ENCODE results near the gene LRBA.

GRCh38 chr4:150390531-150390910 is 624.6 kb downstream of the LRBA start:
- TF ChIP-seq, protein P1, sequence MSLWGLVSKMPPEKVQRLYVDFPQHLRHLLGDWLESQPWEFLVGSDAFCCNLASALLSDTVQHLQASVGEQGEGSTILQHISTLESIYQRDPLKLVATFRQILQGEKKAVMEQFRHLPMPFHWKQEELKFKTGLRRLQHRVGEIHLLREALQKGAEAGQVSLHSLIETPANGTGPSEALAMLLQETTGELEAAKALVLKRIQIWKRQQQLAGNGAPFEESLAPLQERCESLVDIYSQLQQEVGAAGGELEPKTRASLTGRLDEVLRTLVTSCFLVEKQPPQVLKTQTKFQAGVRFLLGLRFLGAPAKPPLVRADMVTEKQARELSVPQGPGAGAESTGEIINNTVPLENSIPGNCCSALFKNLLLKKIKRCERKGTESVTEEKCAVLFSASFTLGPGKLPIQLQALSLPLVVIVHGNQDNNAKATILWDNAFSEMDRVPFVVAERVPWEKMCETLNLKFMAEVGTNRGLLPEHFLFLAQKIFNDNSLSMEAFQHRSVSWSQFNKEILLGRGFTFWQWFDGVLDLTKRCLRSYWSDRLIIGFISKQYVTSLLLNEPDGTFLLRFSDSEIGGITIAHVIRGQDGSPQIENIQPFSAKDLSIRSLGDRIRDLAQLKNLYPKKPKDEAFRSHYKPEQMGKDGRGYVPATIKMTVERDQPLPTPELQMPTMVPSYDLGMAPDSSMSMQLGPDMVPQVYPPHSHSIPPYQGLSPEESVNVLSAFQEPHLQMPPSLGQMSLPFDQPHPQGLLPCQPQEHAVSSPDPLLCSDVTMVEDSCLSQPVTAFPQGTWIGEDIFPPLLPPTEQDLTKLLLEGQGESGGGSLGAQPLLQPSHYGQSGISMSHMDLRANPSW (CRISPR knock-in tag; IDR thresholded peaks at IDR 0.05): no peak
- TF ChIP-seq FOS (IDR thresholded peaks at IDR 0.05; ENCODE audit: extremely low read depth, insufficient read length) (no peak), MEF2A (IDR thresholded peaks at IDR 0.05; ENCODE audit: control insufficient read depth, low read depth, low read length) (no peak), PCBP1 (IDR thresholded peaks at IDR 0.05; ENCODE audit: low read depth, low read length, poor library complexity, severe bottlenecking) (no peak), RAD21 (CRISPR knock-in tag; conservative IDR thresholded peaks at IDR 0.05 in 1 of 2, IDR thresholded peaks at IDR 0.05 in 1 of 2) (no peak), ZBTB26 (CRISPR knock-in tag; IDR thresholded peaks at IDR 0.05) (no peak), ZNF324 (CRISPR knock-in tag; IDR thresholded peaks at IDR 0.05) (no peak), POLR2A (conservative IDR thresholded peaks at IDR 0.05) (no peak), NFE2 (IDR thresholded peaks at IDR 0.05; ENCODE audit: low read depth) (no peak), CEBPB (tag; IDR thresholded peaks at IDR 0.05) (no peak), TCF7 (IDR thresholded peaks at IDR 0.05; ENCODE audit: borderline replicate concordance) (no peak), GATAD2B (IDR thresholded peaks at IDR 0.05; ENCODE audit: borderline replicate concordance) (no peak)
- TF ChIP-seq, protein P2, sequence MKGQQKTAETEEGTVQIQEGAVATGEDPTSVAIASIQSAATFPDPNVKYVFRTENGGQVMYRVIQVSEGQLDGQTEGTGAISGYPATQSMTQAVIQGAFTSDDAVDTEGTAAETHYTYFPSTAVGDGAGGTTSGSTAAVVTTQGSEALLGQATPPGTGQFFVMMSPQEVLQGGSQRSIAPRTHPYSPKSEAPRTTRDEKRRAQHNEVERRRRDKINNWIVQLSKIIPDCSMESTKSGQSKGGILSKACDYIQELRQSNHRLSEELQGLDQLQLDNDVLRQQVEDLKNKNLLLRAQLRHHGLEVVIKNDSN (CRISPR knock-in tag; IDR thresholded peaks at IDR 0.05): no peak
- TF ChIP-seq, protein P3, sequence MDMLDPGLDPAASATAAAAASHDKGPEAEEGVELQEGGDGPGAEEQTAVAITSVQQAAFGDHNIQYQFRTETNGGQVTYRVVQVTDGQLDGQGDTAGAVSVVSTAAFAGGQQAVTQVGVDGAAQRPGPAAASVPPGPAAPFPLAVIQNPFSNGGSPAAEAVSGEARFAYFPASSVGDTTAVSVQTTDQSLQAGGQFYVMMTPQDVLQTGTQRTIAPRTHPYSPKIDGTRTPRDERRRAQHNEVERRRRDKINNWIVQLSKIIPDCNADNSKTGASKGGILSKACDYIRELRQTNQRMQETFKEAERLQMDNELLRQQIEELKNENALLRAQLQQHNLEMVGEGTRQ (CRISPR knock-in tag; IDR thresholded peaks at IDR 0.05): no peak

Data from K562 (cell line).